A673 (cell line): ENCODE results near the gene PPP1R8. TPM values are rescaled to one million over a fixed set of nuclear protein-coding genes. Genes with fewer than 3 reads are reported as not detected.
A peak's percentile ranks its signal among the peaks of the same experiment; 100 is the strongest.
"Not testable (repeated sequence)": the region's sequence is repeated elsewhere in the genome, so short reads cannot be mapped to it uniquely, and the experiment has no call there.

ENCODE experiments used
- BruUV-seq: library from RNA; stranded (reverse); fragments of 400-500 nt; replicated peaks from 2 replicates; lab custom pipeline; 2021; lab: Mats Ljungman, UMichigan
- CTCF ChIA-PET: fragments of 300-600 bp; sonication (Branson Sonifier 250); formaldehyde crosslinking; loops from one replicate; lab custom pipeline; 2022; ENCODE audit warnings: antibody characterized with exemption; lab: Charles Lee
- POLR2A ChIA-PET: fragments of 300-600 bp; sonication (Branson Sonifier 250); formaldehyde crosslinking; loops from one replicate; lab custom pipeline; 2022; ENCODE audit warnings: antibody characterized with exemption; ENCODE audit not compliant: low non-redundant PET; lab: Charles Lee
- DNase-seq: peaks from one replicate; pipeline ENCODE4 v3.0.0-alpha.2; 2015; ENCODE audit warnings: low spot score
- H3K27ac ChIP-seq: fragments of 200-600 bp; sonication (generic); 2 replicates; pipeline ENCODE4 v1.5.1; 2016; ENCODE audit warnings: mixed run types, low read depth, mild to moderate bottlenecking, mixed read lengths, antibody characterized with exemption, low read length; ENCODE audit not compliant: poor library complexity, severe bottlenecking
- H3K27me3 ChIP-seq: fragments of 200-600 bp; sonication (generic); replicated peaks from 2 replicates; pipeline ENCODE4 v1.6.1; 2017; ENCODE audit warnings: mixed run types, low read depth, mild to moderate bottlenecking, mixed read lengths, antibody characterized with exemption, low read length; ENCODE audit not compliant: insufficient read depth, poor library complexity
- H3K36me3 ChIP-seq: fragments of 200-600 bp; sonication (generic); 2 replicates; pipeline ENCODE4 v1.6.1; 2016; ENCODE audit warnings: mixed run types, mild to moderate bottlenecking, mixed read lengths, antibody characterized with exemption, low read length; ENCODE audit not compliant: insufficient read depth, poor library complexity, severe bottlenecking
- H3K4me1 ChIP-seq: fragments of 200-600 bp; sonication (generic); 2 replicates; pipeline ENCODE4 v1.6.1; 2017; ENCODE audit warnings: mixed run types, mild to moderate bottlenecking, mixed read lengths, antibody characterized with exemption, low read length; ENCODE audit not compliant: insufficient read depth, poor library complexity, severe bottlenecking
- H3K4me3 ChIP-seq: fragments of 200-600 bp; sonication (generic); 2 replicates; pipeline ENCODE4 v1.5.1; 2016; ENCODE audit warnings: low read depth, mixed run types, mild to moderate bottlenecking, mixed read lengths, low read length; ENCODE audit not compliant: poor library complexity, severe bottlenecking
- H3K9me3 ChIP-seq: fragments of 200-600 bp; sonication (generic); 2 replicates; pipeline ENCODE4 v1.6.1; 2016; ENCODE audit warnings: mixed run types, low read depth, mild to moderate bottlenecking, mixed read lengths, antibody characterized with exemption, low read length; ENCODE audit not compliant: poor library complexity, severe bottlenecking
- EZH2 ChIP-seq: fragments of 200-600 bp; sonication (generic); IDR thresholded peaks from 2 replicates; pipeline ENCODE4 v1.6.1; 2017; ENCODE audit warnings: borderline replicate concordance, low read depth, mild to moderate bottlenecking, mixed read lengths, antibody characterized with exemption, low read length; ENCODE audit not compliant: poor library complexity, severe bottlenecking
- intact Hi-C: fragments of 100-400 bp; cut with micrococcal nuclease; formaldehyde crosslinking; loops from one replicate; pipeline ENCODE4 v1.10.0; 2022; ENCODE audit not compliant: unreplicated experiment
- total RNA-seq: library from RNA; stranded (reverse); gene quantifications from 2 replicates; pipeline ENCODE4 v1.2.3, GENCODE V29; 2021
- TF ChIP-seq, protein P1 (sequence below): fragments of 300-800, 200-600 bp; sonication (generic); conservative IDR thresholded peaks from 2 replicates; pipeline ENCODE4 v1.5.1; 2017; ENCODE audit warnings: low read depth, mild to moderate bottlenecking, antibody characterized with exemption, low read length, moderate library complexity, mixed read lengths

PPP1R8 gene
- total RNA-seq, 1 experiment from 2014 or later, result 60.9 TPM

DNA sequence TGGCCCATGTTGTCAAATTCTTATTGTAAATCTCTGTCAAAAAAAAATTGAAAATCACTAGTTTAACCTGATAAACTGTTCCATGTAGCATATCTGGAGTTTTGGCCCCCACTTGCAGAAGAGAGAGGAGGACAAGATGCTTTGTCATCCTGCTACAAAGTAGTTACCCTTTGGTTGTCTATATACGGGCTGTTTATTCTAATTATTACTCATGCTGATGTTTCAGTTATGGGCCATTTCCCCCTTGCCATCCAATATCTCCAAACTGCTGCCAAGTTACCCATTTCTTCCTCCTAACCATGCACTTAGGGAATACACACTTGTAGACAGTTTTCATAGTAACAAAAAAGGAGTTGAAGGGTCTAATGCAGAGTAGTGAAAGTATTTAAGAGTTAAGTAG is 35.0 kb upstream of the PPP1R8 start:
- H3K27ac ChIP-seq, result no peak overlapping the region
- CTCF ChIA-PET, result no interaction called here
- intact Hi-C loops, result no loop called here
- no peak overlapping the region for H3K4me3 ChIP-seq
- H3K27me3 ChIP-seq, result no peaks in the 10 kb centered on the region
- H3K9me3 ChIP-seq, result no peaks in the 10 kb centered on the region
- DNase-seq, result no peak
- TF ChIP-seq, protein P1, sequence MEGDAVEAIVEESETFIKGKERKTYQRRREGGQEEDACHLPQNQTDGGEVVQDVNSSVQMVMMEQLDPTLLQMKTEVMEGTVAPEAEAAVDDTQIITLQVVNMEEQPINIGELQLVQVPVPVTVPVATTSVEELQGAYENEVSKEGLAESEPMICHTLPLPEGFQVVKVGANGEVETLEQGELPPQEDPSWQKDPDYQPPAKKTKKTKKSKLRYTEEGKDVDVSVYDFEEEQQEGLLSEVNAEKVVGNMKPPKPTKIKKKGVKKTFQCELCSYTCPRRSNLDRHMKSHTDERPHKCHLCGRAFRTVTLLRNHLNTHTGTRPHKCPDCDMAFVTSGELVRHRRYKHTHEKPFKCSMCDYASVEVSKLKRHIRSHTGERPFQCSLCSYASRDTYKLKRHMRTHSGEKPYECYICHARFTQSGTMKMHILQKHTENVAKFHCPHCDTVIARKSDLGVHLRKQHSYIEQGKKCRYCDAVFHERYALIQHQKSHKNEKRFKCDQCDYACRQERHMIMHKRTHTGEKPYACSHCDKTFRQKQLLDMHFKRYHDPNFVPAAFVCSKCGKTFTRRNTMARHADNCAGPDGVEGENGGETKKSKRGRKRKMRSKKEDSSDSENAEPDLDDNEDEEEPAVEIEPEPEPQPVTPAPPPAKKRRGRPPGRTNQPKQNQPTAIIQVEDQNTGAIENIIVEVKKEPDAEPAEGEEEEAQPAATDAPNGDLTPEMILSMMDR, result no peak
- TF ChIP-seq EZH2, result no peak
- BruUV-seq, result no TSS peak
- peaks cover 11% of the 10 kb centered on the region for H3K36me3 ChIP-seq
- no peaks in the 10 kb centered on the region for H3K4me1 ChIP-seq
- POLR2A ChIA-PET, result no interaction called here

DNA sequence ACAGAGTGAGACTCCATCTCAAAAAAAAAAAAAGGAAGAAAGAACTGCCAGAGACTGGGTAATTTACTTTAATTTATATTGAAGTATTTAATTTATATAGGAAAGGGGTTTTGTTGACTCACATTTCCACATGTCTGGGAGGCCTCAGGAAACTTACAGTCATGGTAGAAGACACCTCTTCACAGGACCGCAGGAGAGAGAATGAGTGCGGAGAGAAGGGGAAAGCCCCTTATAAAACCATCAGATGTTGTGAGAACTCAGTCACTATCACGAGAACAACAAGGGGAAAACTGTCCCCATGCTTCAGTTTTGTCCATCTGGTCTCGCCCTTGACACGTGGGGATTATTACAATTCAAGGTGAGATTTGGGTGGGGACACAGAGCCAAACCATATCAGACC is 25.8 kb upstream of the PPP1R8 start:
- Histone ChIP-seq H3K4me1 (no peaks in the 10 kb centered on the region), H3K27me3 (no peaks in the 10 kb centered on the region), H3K27ac (no peak overlapping the region), H3K36me3 (no peaks in the 10 kb centered on the region), H3K9me3 (no peaks in the 10 kb centered on the region), H3K4me3 (no peak overlapping the region)
- POLR2A ChIA-PET, result no interaction called here
- no peak for DNase-seq
- TF ChIP-seq EZH2, result no peak
- CTCF ChIA-PET, result no interaction called here
- BruUV-seq, result no TSS peak
- intact Hi-C loops, result no loop called here

DNA sequence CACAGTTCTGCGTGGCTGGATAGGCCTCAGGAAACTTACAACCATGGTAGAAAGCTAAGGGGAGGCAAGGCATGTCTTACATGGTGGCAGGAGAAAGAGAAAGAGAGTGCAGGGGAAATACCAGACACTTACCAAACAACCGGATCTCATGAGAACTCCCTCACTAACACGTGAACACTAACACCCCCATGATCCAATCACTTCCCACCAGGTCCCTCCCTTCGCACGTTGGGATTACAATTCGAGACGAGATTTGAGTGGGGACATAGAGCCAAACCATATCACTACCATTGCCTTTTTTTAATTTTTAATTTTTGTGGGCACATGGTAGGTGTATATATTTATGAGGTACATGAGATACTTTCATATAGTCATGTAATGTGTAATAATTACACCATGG is 23.8 kb upstream of the PPP1R8 start:
- no peak for DNase-seq
- H3K36me3 ChIP-seq, result no peaks in the 10 kb centered on the region
- no TSS peak for BruUV-seq
- no peak overlapping the region for H3K27ac ChIP-seq
- no peak overlapping the region for H3K4me3 ChIP-seq
- TF ChIP-seq EZH2, result no peak
- TF ChIP-seq, protein P1, result no peak
- no peaks in the 10 kb centered on the region for H3K27me3 ChIP-seq
- intact Hi-C loops, result no loop called here
- ChIA-PET CTCF (no interaction called here), POLR2A (no interaction called here)
- H3K4me1 ChIP-seq, result no peaks in the 10 kb centered on the region
- H3K9me3 ChIP-seq, result no peaks in the 10 kb centered on the region

DNA sequence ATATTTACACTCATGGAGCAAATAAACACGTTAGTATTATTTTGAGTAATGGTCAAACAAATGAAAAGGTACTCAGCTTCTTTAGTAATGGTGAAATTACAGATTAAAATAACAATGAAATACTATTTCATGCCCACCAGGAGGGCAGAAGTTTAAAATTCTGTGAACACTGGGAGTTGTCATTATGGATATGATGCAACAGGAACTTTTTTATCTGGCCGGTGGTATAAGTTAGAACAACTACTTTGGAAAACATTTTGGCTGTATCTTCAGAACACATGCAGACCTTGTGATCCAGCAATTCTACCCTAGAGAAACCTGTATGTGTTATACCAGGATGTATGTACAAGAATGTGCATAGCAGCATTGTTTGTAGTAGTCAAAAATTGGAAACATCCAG is 23.2 kb upstream of the PPP1R8 start:
- Histone ChIP-seq H3K9me3 (no peaks in the 10 kb centered on the region), H3K4me1 (no peaks in the 10 kb centered on the region), H3K27ac (peak overlapping the region; percentile 18), H3K4me3 (no peak overlapping the region), H3K36me3 (no peaks in the 10 kb centered on the region), H3K27me3 (no peaks in the 10 kb centered on the region)
- POLR2A ChIA-PET, result no interaction called here
- peak; percentile 23 for DNase-seq
- CTCF ChIA-PET, result no interaction called here
- no peak for TF ChIP-seq EZH2
- TF ChIP-seq, protein P1, result no peak
- intact Hi-C loops, result no loop called here
- no TSS peak for BruUV-seq

DNA sequence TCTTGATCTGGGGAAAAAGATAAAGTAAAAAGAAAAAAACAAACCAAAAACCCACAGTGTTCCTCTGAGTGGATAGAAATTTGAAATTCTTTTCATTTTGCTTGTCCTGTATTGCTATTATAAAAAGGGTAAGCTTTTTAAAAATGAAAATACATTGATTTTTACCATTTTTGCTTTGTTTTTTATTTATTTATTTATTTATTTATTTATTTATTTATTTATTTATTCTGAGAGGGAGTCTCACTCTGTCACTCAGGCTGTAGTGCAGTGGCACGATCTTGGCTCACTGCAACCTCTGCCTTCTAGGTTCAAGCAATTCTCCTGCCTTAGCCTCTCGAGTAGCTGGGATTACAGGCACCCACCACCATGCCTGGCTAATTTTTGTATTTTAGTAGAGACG is 22.5 kb upstream of the PPP1R8 start:
- H3K27me3 ChIP-seq, POLR2A ChIA-PET, intact Hi-C loops, H3K36me3 ChIP-seq, H3K27ac ChIP-seq, BruUV-seq, CTCF ChIA-PET, H3K4me3 ChIP-seq, H3K4me1 ChIP-seq, H3K9me3 ChIP-seq, DNase-seq: not testable (repeated sequence)
